Erythroblast (primary cell): ENCODE data around the gene GTF2IRD1.

Experiments
- GATA1 ChIP-seq: IDR thresholded peaks from 2 replicates; pipeline ENCODE4 v1.6.1; 2011; ENCODE audit warnings: low read depth, mild to moderate bottlenecking, control low read depth, low read length, moderate library complexity
- POLR2A ChIP-seq: IDR thresholded peaks from 2 replicates; pipeline ENCODE4 v1.6.1; 2011; ENCODE audit warnings: mild to moderate bottlenecking, low read length

GRCh38 chr7:74572301-74572979 lies 118.7 kb downstream of the GTF2IRD1 start:
- TF ChIP-seq POLR2A (no peak), GATA1 (no peak)
